Colonic mucosa (tissue), 4 donors: ENCODE data around the gene SLC15A3. TPM values are rescaled to one million over a fixed set of nuclear protein-coding genes. Genes with fewer than 3 reads are reported as not detected.

ENCODE experiments used
- DNase-seq: peaks from one replicate; pipeline ENCODE4 v3.0.0-alpha.2; 2020
- H3K27ac ChIP-seq: fragments of 200-600 bp; one replicate; pipeline ENCODE4 v1.8.0; 2021
- H3K27me3 ChIP-seq: fragments of 200-600 bp; one replicate; pipeline ENCODE4 v1.8.0; 2021
- H3K36me3 ChIP-seq: fragments of 200-600 bp; one replicate; pipeline ENCODE4 v1.8.0; 2021
- H3K4me1 ChIP-seq: fragments of 200-600 bp; one replicate; pipeline ENCODE4 v1.8.0; 2021; ENCODE audit warnings: mild to moderate bottlenecking
- H3K4me3 ChIP-seq: fragments of 200-600 bp; one replicate; pipeline ENCODE4 v1.8.0; 2021
- H3K9ac ChIP-seq, 2 donors: one replicate each; pipeline ENCODE4 v1.7.0; 2013; ENCODE audit warnings: control low read depth in 2 of 2, low read depth in 2 of 2, low read length in 2 of 2
- H3K9me3 ChIP-seq: fragments of 200-600 bp; one replicate; pipeline ENCODE4 v1.8.0; 2021
- intact Hi-C: fragments of 100-400 bp; cut with DNase I; formaldehyde crosslinking; loops from one replicate; pipeline ENCODE4 v1.14.1; 2022
- total RNA-seq, 2 donors: library from RNA; stranded (reverse); fragmentation: NEBNext Ultra II Directional in 1 of 2; extraction: Animal tissue kit (Norgen Biotek cat#: 25700) in 1 of 2; gene quantifications; one replicate each; pipeline ENCODE4 v1.2.1, GENCODE V29; 2021
- TF ChIP-seq, protein P1 (sequence below): fragments of 200-600 bp; IDR thresholded peaks from one replicate; pipeline ENCODE4 v1.8.0; 2022; ENCODE audit warnings: antibody characterized with exemption, mild to moderate bottlenecking
- donor health status: healthy.
- donor health status: DM: no; HTN: no; CAD: no.
- donor health status: DM: no; HTN: no; CAD: no.

The SLC15A3 gene
- total RNA-seq, 2 donors from 2014 or later, result 6.6 to 14.4 TPM

DNA sequence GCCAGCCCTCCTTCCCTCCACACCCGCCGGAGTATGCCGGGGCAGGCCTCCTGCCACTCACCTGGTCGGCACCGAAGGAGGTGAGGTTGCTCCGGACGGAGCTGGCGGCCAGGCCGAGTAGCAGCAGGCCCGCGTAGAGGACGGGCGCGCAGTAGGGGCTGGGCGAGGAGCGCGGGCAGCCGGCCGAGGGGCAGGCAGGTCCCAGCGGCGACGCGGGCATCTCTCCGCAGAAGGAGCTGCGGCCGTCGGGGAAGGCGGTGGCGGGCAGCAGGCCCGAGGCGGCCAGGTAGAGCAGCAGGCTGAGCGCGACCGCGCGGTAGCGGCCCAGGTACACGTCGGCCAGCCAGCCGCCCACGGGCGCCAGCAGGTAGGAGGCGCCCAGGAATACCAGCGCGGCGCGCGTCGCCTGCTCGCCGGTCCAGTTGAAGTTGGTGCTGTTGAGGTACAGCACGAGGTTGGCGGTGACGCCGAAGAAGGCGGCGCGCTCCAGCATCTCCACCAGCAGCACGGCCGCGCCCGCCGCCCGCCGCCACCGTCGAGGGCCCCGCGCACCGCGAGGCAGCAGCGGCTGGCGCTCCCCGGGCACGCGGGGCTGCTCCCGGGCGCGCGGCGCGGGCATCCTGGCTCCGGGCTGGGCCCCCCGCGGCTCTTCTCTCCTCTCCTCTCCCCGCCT is 907 bp downstream of the SLC15A3 start:
- intact Hi-C loops, result no loop called here
- no peak for DNase-seq
- TF ChIP-seq, protein P1, sequence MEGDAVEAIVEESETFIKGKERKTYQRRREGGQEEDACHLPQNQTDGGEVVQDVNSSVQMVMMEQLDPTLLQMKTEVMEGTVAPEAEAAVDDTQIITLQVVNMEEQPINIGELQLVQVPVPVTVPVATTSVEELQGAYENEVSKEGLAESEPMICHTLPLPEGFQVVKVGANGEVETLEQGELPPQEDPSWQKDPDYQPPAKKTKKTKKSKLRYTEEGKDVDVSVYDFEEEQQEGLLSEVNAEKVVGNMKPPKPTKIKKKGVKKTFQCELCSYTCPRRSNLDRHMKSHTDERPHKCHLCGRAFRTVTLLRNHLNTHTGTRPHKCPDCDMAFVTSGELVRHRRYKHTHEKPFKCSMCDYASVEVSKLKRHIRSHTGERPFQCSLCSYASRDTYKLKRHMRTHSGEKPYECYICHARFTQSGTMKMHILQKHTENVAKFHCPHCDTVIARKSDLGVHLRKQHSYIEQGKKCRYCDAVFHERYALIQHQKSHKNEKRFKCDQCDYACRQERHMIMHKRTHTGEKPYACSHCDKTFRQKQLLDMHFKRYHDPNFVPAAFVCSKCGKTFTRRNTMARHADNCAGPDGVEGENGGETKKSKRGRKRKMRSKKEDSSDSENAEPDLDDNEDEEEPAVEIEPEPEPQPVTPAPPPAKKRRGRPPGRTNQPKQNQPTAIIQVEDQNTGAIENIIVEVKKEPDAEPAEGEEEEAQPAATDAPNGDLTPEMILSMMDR, result no peak
- Histone ChIP-seq H3K9me3 (no peaks in the 10 kb centered on the region), H3K36me3 (no peaks in the 10 kb centered on the region), H3K9ac (peak overlapping the region; percentile 70 to 87), H3K27me3 (no peaks in the 10 kb centered on the region), H3K4me3 (peak overlapping the region; percentile 36), H3K4me1 (no peaks in the 10 kb centered on the region), H3K27ac (no peak overlapping the region)

DNA sequence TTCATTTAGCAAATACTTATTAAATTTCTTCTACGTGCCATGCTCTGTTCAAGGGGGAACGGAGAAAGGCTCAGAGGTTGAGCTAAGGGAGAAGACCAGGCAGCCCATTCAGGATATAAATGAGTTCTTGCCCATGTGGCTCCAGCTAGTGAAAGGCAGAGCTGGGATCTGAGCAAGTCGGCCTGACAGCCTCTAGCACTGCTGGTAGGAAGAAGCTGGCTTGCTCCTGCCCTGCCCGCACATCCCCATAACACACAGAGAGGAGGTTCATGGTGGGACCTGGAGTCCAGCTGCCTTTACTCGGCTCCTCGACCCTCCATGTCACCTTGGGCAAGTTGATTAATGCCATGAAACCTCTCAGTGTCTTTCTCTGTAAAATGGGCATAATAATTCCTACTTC is 2.0 kb downstream of the SLC15A3 start:
- no peak for DNase-seq
- Histone ChIP-seq H3K27ac (no peak overlapping the region), H3K27me3 (no peaks in the 10 kb centered on the region), H3K9me3 (no peaks in the 10 kb centered on the region), H3K9ac (peak overlapping the region in 1 of 2 donors; percentile 24), H3K4me1 (no peaks in the 10 kb centered on the region), H3K36me3 (no peaks in the 10 kb centered on the region), H3K4me3 (peak overlapping the region; percentile 36)
- intact Hi-C loops, result no loop called here
- TF ChIP-seq, protein P1, result no peak

DNA sequence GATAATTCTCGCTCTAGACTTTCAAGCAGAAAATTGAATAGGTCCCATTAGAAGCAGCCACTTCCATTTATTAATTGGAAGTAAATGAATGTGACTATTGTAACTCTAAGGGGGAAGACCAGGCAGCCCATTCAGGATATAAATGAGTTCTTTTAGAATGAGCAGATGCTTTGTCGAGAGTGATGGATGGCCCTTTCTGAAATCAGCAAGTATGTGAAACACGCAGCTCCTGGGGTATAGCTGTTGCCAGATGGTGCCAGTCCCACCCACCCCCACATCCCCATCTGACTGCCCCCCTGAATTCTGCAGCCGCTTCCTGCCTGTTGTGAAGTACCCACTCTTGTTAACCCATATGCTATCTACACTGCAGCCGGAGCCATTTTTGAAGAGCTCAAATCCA is 3.7 kb downstream of the SLC15A3 start:
- no peak overlapping the region for H3K9ac ChIP-seq

DNA sequence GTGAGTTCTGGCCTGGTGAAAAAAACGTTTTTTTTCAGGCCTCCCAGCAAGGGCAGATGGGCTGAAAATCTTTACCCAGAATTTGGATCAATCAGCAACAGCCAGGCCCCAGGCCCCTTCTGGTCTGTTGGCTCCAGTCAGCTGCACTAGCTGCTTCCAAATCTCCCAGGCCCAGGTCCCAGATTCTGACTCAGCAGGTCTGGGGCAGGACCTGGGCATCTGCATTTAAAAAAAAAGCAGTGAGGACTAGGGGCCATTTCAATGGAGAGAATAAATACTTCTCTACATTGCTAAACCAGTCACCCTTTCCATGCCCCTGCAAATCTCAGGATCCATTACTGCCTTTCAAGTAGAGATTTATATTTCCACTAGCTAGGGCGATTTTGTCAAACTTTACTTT is 4.3 kb downstream of the SLC15A3 start:
- Histone ChIP-seq H3K36me3 (no peaks in the 10 kb centered on the region), H3K9ac (no peak overlapping the region), H3K27ac (no peak overlapping the region), H3K4me1 (no peaks in the 10 kb centered on the region), H3K27me3 (no peaks in the 10 kb centered on the region), H3K4me3 (no peak overlapping the region), H3K9me3 (no peaks in the 10 kb centered on the region)
- TF ChIP-seq, protein P1, result no peak
- intact Hi-C loops, result no loop called here
- DNase-seq, result no peak

More for the DNA sequence above, 3.7 kb downstream of the SLC15A3 start:
- no peak overlapping the region for H3K4me3 ChIP-seq
- intact Hi-C loops, result no loop called here
- no peaks in the 10 kb centered on the region for H3K4me1 ChIP-seq
- H3K27ac ChIP-seq, result no peak overlapping the region
- TF ChIP-seq, protein P1, result no peak
- no peaks in the 10 kb centered on the region for H3K9me3 ChIP-seq
- DNase-seq, result no peak
- no peaks in the 10 kb centered on the region for H3K36me3 ChIP-seq
- no peaks in the 10 kb centered on the region for H3K27me3 ChIP-seq

DNA sequence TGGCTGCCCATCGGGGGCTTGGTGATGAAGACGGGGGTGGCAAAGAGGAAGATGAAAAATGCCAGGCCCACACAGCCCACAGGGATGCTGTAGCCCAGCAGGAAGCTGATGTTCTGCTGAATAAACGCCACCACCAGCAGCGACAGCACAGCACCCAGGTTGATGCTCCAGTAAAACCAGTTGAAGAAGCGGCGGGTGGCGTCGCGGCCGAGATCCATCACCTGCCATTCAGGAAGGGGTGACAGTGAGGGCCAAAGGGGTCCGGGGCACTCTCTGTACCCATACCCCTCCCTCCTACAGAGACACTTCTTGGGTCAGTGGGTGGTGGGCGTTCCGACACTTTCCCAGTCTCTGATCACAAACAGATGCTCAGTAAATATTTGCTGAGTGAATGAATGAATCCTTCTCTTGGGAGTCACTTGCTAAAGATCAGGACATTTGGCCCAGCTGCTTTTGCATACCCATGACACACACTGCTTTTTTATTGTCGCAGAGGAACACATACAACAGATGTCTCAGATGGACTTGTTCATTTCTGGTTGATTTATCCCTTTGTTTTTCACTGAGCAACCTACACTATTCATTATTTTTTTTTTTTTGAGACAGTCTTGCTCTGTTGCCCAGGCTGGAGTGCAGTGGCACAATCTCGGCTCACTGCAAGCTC is 5.2 kb downstream of the SLC15A3 start:
- Histone ChIP-seq H3K9ac (no peak overlapping the region), H3K36me3 (no peaks in the 10 kb centered on the region), H3K27me3 (no peaks in the 10 kb centered on the region), H3K27ac (no peak overlapping the region), H3K4me1 (no peaks in the 10 kb centered on the region), H3K9me3 (no peaks in the 10 kb centered on the region), H3K4me3 (no peak overlapping the region)
- no peak for DNase-seq
- TF ChIP-seq, protein P1, result no peak
- intact Hi-C loops, result no loop called here
